Measurements from ENCODE around the gene DIS3L2.
"Not testable (repeated sequence)": the region's sequence is repeated elsewhere in the genome, so short reads cannot be mapped to it uniquely, and the experiment has no call there.

DIS3L2 gene

DNA sequence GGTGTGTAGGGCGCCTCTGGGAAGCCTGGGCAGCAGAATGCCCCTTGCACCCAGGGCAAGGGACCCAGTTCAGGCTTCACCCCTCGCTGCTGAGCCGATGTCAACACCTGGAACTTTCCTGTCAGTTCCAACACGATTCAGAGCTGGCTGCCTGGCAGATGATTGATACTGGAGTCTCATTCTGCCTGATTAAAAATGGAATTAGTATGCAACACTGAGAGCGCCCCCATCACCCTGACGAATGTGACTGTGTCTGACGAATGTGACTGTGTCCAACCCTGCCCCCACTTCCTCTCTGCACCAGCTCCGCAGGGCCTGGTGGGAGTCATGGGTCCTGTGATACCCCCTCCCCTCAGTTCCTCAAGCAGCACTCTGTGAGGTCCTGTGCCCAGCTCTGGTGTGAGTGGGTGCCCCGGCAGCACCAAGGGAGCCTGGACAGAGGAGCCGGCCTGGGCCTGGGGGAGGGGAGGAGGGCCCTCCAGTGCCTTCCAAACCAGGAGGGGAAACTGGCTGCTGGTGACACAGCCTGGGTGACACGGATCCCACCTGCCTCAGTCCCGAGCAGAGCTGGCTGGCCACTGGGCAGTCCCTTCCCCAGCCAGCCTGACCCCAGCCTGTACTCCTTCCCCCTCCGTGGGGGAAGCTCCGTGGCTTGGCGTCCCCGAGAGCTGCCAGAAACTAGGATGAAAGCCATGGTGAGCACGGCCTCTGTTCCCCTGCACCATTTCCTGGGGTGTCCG, 375.6 kb downstream of the DIS3L2 start:
- no peak for DNase-seq

DNA sequence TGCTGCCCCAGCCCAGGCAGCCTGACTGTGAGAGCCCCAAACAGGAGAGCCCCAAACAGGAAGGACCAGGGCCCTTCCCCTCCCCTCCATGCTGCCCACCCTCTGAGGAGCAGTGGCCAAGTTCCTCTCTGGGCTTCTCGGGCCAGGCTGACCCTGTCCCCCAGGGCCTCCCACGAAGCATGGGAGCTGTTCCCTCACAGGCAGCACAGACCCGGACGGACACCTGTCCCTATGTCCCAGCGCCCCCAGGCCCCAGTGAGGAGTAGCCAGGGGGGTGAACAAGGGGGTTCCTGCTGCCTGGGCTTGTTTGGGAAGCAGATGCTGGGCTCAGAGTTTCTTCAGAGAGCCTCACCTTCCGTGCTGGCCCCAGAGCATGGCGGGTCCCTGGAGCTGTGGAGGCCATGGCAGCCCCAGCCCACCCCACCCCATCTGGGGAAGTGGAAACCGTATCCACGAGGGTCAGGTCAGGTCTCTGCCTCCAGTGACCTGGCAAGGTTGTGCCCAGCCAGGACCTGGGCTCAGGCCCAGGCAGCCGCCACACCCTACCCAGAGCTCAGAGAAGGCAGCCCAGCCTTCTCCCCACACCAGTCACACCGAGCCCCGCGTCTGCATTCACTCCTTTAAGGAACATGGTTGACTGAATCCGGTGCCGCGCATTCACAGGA, 376.7 kb downstream of the DIS3L2 start:
- DNase-seq: not testable (repeated sequence)

DNA sequence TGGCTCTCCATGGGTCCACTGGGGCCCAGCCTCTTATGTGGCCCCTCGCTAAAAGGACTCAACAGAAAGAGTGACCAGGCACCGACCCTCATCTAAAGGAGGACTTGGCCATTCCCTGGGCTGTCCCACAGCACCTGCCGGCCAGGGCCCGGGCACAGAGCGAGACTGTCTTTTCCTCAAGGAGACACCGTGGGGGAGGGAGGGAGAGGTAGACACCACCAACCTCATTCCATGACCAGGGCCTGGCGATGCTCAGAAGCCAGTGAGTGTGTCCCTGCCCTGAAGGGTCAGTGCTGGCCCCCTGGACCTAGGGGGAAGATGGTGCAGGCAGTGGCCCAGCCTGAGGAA, 377.2 kb downstream of the DIS3L2 start:
- no peak for DNase-seq

DNA sequence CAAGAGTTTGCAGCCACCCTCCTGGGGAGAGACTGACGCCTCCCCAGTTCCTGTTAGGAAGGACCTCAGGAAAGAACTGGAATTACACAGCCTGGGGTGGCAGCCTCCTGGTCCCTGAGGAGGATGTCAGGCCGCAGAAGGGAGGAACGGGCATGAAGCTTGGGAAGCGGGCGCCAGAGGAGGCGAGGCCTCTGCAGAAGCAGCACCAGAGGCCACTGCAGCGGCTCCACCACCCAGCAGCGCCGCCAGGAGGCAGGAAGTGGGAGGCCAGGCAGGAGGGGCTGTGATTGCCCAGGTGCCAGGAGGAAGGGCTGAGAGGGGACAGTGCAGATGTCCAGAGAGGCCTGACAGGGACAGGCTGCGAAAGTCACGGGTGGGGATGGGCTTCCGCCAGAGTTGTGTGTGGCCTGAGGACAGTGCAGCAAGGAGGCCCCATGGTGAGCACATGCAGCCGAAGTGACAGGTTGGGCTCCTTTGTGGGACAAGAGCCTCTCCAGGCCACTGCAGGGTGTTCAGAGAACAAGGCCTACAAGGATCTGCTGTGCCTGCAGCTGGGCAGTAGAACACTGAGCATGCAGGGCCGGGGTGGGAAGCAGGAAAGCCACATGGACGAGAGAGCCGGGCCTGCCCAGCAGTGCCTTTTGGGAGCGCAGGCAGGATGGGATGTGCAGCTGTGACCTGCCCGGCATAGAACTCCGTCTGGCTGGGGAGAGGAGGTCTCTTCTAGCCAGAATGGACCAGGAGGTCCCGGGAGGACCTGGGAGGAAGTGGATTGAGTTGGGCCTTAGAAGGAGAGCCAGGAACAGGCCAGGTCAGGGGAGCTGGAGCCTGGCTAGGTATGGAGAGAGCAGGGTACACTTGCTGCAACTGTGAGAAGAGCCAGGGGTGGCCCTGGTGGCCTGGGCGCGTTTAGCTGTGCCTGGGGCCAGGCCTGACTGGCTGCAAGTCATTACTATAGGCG, 377.9 kb downstream of the DIS3L2 start:
- DNase-seq: no peak

GRCh38 chr2:232340171-232340935, 378.8 kb downstream of the DIS3L2 start:
- no peak for DNase-seq

DNA sequence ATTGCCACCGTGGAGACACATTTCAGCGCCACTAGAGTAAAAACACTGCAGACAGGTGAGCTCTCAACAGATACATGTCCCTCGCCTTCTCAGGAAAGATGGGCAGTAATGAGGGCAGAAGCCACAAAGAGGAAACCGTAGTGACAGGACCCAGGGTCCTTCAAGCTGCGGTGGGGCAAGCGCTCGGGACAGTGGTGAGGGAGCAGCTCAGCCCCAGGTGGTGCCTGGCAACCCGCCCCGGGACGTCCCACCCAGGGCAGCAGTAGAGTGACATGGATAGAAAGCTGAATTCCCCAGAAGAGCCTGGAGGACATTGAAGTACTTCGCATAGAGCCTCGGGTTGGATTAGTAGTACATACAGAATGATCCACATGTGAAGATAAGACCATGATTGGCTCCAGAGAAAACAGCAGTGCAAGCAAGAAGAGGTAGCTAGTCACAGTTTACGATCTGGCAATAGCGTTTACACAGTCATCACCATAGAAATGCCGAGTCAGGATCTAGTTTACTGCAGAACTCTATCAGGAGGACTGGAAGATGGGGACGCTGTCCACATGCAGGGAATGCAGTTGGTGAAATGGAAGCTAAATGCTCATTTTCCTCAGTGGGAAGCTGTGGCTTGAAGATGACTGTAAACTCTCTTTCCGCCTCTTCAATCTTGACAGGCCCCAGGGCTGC, 379.7 kb downstream of the DIS3L2 start:
- no peak for DNase-seq

DNA sequence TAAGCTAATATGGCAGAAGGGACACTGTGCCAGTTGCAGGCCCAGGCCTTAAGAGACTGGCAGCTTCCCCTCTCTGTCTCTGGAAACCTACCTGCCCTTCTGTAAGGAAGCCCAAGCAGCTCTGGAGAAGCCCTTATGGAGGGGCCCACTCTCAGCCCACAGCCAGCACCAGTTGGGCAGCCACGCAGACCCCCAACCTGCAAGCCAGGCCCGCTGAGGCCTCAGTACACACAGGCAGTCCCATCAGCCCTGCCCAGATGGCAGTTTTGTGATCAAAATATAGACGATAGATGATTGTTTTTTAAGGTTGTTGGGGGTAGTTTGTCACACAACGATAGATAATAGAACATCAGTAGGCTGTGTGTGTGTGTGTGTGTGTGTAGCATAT, 380.2 kb downstream of the DIS3L2 start:
- no peak for DNase-seq

- no peak for DNase-seq
These were observed 381.4 kb downstream of the DIS3L2 start for GRCh38 chr2:232342635-232343565.

DNA sequence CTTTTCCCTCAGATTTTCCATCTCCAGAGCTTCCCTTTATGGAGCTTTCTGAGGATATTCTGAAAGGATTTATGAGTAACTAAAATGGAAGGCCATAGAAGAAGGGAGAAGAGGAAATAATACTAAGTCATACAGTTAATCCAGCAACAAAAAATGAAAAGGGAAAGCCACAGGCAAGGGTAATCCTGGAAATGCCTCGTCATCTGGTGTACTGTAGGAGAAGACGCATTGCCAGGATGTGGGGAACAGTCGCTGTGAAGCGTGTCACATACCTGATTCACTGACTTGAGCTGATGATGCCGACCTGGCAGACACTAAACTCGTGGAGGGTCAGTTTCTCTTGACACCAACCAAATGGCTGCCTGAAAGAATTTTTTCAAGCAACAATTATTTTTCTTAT, 382.3 kb downstream of the DIS3L2 start:
- DNase-seq: no peak

GRCh38 chr2:232345251-232345650, 383.7 kb downstream of the DIS3L2 start:
- no peak for DNase-seq

- DNase-seq: no peak
These were observed 385.9 kb downstream of the DIS3L2 start for GRCh38 chr2:232347369-232347768.

- DNase-seq: no peak
These were observed 387.4 kb downstream of the DIS3L2 start for GRCh38 chr2:232348936-232349335.

DNA sequence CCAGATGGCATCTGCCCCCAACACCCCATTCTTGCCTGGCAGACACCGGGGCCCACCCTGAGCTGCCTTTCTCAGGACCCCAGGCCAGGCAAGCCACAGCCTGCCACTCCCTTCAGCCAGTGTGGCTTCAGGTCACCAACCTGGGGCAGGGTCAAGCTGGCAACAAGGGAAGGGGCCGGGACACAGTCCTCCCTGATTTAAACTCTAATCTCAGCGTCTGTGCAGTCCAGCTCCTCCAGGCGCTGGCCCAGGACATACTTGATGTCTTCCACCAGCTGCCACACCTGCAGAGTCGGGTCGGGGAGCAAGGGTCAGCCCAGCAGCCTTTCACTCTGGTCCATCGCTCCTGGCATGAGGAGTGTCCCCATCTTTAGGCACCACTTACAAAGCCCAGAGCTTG, 388.0 kb downstream of the DIS3L2 start:
- DNase-seq: no peak

- no peak for DNase-seq
These were observed 388.6 kb downstream of the DIS3L2 start for GRCh38 chr2:232349946-232350635.

- no peak for DNase-seq
These were observed 389.5 kb downstream of the DIS3L2 start for GRCh38 chr2:232350804-232351685.

DNA sequence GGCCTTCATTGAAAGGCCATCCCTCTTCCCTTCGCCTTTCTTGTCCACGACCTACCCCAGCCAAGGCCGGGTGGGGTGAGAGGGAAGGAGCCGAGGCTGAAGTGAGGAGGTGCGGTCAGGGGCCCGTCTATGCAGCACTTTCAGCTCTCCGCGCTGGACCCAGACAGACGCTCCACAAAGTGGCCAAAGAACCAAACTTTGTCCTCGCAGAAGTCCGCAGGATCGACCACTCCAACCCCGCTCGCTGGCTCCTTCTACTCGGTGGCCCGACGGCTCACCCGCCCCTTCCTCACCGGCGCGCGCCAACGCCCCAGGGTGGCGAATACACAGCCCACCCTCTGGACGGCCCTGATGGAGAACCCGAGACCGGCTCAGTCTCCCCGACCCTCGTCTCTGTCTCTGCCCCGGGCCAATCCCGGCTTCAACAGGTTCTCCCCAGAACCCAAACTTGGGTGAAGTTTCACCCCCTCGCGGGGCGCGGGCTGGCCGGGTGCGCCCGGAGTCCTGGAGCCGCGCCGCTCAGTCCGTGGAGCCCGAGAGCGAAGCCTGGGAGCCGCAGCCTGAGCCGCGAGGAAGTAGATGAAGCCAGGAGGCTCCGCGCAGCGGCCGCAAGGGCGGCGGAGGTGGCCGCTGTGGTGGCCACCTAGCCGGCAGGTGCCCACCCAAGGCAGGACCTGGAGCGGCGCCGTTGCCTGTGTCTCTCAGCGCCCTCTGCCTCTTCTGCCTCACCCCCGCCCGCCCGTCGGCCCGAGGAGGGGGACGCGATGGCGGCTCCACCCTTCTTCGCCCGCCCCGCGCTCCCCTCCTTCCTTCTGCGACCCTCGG, 390.4 kb downstream of the DIS3L2 start:
- DNase-seq: no peak

DNA sequence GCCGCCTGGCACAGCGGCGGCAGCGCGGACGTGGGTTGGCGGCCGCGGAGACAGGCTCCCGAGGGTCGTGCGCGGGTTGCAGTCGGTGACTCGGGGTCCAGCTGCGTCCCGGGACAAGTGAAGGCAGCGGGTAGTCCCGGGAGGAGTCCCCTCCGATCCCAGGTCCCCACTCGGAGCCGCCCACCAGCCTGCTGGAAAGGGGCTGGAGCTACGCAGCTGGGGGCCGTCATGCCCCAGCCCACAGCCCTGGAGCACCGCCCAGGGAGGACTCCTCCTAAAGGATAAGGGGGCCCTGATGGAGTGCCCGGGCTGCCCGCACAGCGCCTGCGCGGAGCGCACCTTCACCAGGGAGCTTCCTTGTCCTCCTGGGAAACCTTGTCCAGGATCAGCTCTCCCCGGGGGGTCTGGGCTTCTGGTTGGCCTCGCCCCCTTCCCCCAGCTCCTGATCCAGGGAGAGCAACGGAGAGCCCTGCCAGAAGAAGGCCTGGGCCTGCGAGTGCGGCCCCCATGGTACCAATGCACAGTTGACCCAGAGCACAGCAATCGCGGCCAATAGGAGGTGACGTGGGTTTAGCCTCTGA, 391.1 kb downstream of the DIS3L2 start:
- no peak for DNase-seq

GRCh38 chr2:232353096-232353495, 391.6 kb downstream of the DIS3L2 start:
- no peak for DNase-seq
